Activated effector memory CD4-positive, alpha-beta T cell treated with Interleukin-2 at 50 U/mL for 16 hours (primary cell): Measurements from ENCODE around the gene MIA.
A peak's percentile ranks its signal among the peaks of the same experiment; 100 is the strongest.
"Not testable (repeated sequence)": the region's sequence is repeated elsewhere in the genome, so short reads cannot be mapped to it uniquely, and the experiment has no call there.

Source experiments
- DNase-seq: peaks from one replicate; pipeline ENCODE4 v3.0.0-alpha.2; 2020

MIA gene

GRCh38 chr19:40781140-40781539 is 5.8 kb downstream of the MIA start:
- no peak for DNase-seq

DNA sequence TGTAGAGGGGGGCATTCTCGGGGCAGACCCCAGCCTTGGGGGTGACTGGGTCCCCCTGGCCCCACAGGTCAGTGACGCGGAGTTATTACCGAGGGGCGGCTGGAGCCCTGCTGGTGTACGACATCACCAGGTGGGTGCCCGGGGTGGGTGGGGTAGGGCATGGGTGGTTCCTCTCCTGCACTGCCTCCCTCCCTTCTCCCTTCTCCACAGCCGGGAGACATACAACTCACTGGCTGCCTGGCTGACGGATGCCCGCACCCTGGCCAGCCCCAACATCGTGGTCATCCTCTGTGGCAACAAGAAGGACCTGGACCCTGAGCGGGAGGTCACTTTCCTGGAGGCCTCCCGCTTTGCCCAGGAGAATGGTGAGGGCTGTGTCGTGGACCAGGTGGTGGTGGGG is 8.4 kb downstream of the MIA start:
- no peak for DNase-seq

DNA sequence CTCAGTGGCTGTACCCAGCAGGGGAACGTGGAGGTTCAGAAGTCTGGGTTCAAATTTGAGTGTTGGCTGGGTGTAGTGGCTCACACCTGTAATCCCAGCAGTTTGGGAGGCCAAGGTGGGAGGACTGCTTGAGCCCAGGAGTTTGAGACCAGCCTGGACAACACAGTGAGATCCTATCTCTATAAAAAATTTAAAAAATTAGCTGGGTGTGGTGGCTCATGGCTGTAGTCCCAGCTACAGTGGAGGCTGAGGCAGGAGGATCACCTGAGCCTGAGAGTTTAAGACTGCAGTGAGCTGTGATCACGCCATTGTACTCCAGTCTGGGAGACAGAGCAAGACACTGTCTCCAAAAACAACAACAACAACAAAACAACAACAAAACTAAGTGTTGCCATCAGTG is 8.8 kb downstream of the MIA start:
- not testable (repeated sequence) for DNase-seq

- DNase-seq, result no peak
These were observed 10.2 kb downstream of the MIA start for GRCh38 chr19:40785526-40785925.

DNA sequence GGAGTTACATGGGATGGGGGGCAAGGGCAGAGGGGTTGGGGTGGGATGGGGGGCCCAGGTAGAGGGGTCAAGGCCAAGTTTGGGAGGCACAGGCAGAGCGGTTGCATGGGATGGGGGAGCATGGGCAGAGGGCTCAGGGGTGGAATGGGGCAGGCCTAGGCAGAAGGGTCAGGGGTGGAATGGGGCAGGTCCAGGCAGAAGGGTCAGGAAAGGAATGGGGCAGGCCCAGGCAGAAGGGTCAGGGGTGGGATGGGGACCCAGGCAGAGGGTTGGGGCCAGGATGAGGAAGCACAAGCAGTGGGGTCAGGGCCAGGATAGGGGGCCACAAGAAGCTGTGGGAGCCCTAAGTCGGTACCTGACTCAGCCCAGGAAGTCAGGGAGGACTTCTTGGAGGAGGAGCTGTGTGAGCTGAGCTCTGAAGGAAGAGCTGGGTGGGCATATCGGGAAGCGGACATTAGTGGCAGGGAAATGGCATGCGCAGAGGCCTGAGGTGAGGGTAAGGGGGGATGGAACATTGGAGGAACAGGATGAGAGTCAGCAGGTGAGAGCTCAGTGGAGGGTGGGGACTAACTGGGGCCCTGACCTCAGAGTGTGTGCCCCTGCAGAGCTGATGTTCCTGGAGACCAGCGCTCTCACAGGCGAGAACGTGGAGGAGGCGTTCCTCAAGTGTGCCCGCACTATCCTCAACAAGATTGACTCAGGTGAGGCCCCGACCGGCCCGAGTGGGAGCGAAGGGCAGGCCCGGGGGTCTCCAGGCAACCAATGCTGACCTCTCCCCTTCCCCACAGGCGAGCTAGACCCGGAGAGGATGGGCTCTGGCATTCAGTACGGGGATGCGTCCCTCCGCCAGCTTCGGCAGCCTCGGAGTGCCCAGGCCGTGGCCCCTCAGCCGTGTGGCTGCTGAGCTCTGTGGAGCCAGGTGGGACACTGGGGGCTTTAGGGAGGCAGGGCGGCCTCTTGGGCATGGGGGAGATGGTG is 11.0 kb downstream of the MIA start:
- DNase-seq, result no peak

DNA sequence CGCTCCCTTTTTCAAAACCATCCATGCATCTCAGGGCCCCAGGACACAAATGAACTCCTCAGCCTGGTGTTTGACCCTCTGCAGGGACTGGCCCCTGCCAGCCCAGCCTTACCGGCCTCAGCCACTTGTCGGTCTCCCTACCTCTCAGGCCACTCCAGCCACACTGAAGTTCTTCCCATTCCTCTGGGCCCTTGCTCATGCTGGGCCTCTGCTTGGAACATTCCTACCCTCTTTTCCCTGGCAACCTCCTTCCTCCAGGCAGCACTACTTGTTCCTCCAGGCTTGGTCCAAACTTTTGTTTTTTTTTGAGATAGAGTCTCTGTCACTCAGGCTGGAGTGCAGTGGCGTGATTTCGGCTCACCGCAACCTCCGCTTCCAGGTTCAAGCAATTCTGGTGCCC is 16.0 kb downstream of the MIA start:
- DNase-seq, result no peak

DNA sequence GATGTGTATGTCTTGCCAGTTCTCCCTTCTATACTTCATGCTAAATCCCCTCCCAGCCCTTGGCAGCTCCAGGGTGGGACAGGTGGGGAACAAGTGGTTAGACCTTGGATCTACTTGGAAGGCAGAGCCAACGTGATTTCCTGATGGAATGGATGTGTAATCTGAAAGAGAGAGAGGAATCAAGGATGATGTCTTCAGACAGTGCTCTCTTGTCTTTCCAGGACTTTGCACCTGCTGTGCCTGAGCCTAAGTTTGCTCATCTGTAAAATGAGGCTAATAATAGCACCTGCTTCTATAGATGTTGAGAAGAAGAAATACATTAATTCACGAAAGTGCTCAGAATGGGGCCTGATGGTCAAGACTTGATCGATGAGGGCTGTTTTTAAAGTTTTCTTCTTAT is 16.7 kb downstream of the MIA start:
- DNase-seq, result no peak

GRCh38 chr19:40797166-40797962 is 22.0 kb downstream of the MIA start:
- DNase-seq, result no peak

- peak; percentile 62 for DNase-seq
These were observed 22.8 kb downstream of the MIA start for GRCh38 chr19:40797963-40798682.

DNA sequence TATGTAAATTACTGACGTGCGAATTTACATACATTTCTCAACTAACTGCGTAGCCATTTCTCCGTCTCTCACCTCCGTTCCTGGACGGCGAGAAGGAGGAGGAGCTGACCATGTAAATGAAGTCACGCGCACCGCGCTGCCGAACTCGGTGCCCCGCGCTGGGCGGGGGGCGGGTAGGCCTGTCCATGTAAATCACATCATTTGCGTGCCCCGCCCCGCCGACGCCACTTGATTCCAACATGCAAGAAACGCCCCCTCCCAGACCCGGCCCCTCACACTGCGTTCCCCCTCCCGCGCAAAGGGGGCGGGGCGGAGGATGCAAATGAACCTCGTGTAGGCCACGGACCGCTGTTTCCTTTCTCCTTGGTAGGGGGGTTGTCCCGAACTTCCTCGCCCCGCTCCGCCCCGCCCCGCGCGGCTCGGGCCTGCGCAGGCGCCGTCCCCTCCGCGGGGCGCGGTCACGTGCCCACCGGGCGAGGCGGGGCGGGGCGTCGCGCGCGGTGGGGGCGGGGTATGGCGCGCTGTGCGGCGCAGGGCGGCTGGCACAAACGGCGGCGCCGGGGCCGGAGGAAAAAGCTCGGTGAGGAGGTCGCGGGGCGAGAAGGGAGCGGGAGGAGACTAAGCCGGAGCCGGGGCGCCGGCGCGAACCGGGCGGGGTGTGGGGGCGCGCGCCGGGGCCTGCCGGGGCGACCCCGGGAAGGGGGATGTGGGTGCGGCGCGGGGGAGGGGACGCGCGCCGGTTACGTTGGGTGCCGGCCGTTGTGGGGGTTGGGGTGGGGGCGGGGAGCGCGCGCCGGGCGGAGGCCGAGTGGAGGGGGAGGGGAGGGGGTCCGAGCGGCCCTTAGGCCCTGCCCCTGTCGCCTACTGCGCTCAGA is 23.6 kb downstream of the MIA start, which contains the start of gene EGLN2:
Gene EGLN2, plus strand, starts transcription at position 509 of the 875 bp plus-strand sequence. CDS start 1,382 bp downstream, outside the sequence.
- peak; percentile 100 for DNase-seq

DNA sequence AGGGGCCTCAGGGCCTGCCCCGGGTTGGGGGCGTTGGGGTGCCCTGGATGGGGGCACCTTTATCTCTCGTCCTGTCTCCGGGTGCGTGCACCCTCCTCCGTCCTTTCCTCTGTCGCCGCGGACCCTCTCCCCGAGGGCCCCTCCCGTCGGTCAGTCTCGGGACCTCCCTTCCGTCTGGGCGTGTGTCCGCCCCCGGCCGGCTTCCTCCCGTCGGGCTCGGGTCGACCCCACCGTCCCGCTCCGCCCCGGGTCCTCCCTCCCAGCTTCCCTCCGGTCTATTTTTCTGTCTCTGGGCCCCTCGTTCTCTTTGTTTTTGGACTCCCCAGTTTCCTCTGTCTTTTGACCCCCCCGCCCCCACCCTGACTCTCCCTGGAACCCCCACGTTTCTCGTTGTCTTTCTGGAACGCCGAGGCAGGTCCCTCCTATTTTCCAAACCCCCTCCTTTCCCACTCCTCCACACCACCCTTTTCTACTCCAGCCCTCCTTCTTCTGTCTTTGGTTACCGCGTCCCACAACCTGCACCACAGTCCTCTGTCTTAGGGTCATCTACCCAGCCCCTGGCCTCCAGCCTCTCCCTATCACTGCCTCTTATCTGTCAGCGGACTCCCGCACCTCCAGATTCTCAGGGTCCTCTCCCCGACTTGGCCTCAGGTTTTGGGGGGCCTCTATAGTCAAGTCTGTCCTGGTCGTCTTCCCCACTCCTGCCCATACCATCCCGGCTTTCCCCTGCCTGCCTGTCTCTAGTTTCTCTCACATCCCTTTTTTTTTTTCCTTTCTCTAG is 24.4 kb downstream of the MIA start:
- no peak for DNase-seq

DNA sequence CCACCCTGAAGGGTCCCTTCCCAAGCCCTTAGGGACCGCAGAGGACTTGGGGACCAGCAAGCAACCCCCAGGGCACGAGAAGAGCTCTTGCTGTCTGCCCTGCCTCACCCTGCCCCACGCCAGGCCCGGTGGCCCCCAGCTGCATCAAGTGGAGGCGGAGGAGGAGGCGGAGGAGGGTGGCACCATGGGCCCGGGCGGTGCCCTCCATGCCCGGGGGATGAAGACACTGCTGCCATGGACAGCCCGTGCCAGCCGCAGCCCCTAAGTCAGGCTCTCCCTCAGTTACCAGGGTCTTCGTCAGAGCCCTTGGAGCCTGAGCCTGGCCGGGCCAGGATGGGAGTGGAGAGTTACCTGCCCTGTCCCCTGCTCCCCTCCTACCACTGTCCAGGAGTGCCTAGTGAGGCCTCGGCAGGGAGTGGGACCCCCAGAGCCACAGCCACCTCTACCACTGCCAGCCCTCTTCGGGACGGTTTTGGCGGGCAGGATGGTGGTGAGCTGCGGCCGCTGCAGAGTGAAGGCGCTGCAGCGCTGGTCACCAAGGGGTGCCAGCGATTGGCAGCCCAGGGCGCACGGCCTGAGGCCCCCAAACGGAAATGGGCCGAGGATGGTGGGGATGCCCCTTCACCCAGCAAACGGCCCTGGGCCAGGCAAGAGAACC is 25.1 kb downstream of the MIA start:
- no peak for DNase-seq

GRCh38 chr19:40800997-40801377 is 25.7 kb downstream of the MIA start:
- no peak for DNase-seq

GRCh38 chr19:40801426-40802299 is 26.3 kb downstream of the MIA start:
- DNase-seq, result no peak

DNA sequence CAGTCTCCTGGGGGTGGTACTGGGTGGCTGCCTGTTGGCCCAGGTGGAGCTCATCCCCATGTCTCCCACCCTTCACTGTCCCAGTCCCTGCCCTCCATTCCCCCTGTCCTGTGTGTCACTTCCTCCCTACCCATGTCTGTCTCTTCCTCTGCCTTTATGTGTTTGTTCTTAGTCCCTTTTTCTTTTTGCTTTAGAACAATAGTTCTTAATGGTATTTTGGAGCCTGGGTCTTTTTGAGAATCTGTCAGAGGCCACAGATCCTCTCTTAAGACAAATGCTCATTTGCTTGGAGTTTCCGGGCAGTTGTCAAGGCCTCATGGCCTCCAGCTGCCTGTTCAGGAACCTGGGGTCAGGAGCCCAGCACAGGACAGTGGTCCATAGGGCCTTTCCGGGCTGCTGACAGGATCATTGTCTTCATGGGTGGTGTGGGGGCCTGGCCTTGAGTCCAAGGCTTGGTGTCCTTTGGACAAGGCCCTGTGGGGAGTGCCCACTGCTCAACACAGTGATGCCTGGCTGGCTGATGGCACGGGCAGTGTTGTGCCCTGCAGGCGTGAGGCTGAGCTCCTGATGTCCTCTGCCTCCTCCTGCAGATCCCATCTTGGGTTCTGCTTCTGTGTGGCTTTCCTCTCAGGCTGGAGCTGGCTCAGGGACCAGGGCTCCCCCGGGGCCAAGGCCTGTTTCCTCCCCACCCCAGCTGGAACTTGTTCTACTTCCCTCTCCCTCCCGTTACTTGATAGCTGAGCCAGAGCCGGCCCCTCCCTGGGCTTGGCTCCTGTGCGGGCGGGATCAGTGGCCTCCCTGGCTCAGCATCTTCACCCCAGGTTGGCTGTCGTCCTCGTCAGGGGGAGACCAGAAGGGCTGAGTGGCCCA is 27.2 kb downstream of the MIA start:
- DNase-seq, result no peak

DNA sequence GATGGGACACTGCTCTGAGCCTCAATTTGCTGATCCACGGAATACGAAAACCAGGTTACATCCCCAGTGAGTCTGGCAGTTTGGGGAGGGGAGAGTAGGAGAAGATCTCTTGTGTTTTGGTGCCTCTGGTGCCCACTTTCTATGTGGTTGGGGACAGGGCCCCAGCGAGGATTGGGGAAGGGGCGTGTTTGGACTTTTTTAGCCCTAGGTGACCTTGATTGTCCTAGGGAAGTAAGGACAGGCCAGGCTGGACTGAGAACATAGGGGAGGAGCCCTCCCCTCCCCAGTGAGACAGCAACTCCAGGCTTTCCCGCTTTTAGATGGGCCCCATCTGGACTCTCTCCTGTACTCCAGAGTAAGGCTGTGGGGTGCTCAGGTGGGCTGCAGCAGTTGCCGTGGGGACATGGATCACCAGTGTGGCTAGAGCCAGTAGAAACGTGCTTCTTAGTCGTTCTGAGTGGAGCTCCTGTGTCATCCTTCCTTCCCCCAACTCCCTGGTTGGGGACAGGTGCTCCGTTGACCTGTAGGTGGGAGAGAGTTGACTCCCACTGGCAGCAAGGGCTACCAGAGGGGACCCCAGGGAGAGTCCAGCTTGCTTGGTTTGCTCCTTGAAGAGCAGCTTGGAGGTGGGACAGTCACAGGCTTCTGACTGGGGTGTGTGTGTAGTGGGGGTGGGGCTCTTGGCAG is 28.0 kb downstream of the MIA start:
- no peak for DNase-seq

- peak; percentile 68 for DNase-seq
These were observed 28.8 kb downstream of the MIA start for GRCh38 chr19:40803857-40804782.
